Renal cortical epithelial cell (primary cell): ENCODE results near the gene ANAPC16. TPM values are rescaled to one million over a fixed set of nuclear protein-coding genes. Genes with fewer than 3 reads are reported as not detected.
A peak's percentile ranks its signal among the peaks of the same experiment; 100 is the strongest.
"Not testable (repeated sequence)": the region's sequence is repeated elsewhere in the genome, so short reads cannot be mapped to it uniquely, and the experiment has no call there.

Experiments
- DNase-seq: peaks from one replicate; pipeline ENCODE4 v3.0.0-alpha.2; 2011; ENCODE audit warnings: low read depth
- total RNA-seq: library from RNA; depleted of rRNA; stranded (reverse); fragments of >200 nt; gene quantifications from 2 replicates; pipeline ENCODE4 v1.2.3, GENCODE V29; 2014

Gene ANAPC16
- 79.7 and 86.9 TPM in 2 replicates for total RNA-seq

DNA sequence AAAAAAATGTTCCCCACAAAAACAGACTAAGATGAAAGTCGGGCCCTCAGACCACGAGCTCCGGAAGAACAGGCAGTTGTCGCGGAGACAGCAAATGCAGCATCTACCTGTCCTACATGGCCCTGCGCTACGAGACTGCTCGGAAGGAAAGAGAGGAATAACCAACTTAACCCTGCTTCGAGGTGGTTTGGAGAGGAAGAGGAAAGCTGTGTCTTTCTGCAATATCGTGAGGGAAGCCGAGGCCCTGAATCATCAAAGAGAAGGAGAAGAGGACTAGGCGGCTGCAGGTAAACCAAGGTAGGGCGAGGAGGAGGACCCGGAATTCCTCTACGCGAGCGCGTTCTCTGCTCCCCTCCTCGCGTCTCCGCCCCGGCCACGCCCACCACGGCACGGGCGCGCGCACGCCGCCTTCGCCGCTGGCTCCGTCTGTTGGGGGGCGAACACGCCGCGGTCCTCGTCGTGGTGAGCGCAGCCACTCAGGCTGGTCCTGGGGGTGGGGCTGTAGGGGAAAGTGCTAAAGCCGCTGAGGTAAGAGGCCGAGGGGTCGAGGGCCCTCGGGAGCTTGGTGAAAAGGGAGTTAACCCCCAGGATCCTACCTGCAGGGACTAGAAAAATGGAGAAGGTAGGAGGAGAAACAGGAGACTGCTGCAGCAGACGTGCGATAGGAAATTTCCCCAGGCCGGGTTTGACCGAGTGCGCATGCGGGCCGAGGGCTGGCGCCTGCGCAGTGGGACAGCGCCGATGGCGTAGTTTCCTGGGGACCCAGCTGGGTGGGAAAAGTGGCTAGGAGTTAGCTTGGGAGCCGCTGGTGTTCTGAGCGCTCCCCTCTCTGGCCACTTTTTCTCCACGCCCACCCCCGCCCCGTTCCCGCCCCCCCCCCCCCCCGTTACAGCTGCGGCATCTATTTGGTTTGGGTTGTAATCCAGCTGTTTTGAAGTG is at the start of gene ANAPC16, which contains the start of gene ASCC1:
ANAPC16 (plus strand) TSS at position 402 of the 939 bp plus-strand sequence. CDS start 7,903 bp downstream, outside the sequence.
ASCC1 (minus strand) TSS at position 666 of the 939 bp plus-strand sequence. CDS start 2,978 bp downstream, outside the sequence.
- peak; percentile 83 for DNase-seq

GRCh38 chr10:72167118-72167517 is 48.7 kb upstream of the ANAPC16 start:
- DNase-seq = no peak

- peak; percentile 77 for DNase-seq
Measured at GRCh38 chr10:72170263-72170662, 45.5 kb upstream of the ANAPC16 start.

- DNase-seq = no peak
Measured at GRCh38 chr10:72170733-72171132, 45.1 kb upstream of the ANAPC16 start.

- peak; percentile 98 for DNase-seq
Measured at GRCh38 chr10:72171175-72171630, 44.6 kb upstream of the ANAPC16 start.

GRCh38 chr10:72173262-72173618 is 42.6 kb upstream of the ANAPC16 start:
- DNase-seq = peak; percentile 72

- peak; percentile 92 for DNase-seq
Measured at GRCh38 chr10:72173619-72174296, 42.1 kb upstream of the ANAPC16 start.

GRCh38 chr10:72174297-72174662 is 41.5 kb upstream of the ANAPC16 start:
- DNase-seq = no peak

GRCh38 chr10:72175149-72175548 is 40.7 kb upstream of the ANAPC16 start:
- DNase-seq = peak; percentile 56

DNA sequence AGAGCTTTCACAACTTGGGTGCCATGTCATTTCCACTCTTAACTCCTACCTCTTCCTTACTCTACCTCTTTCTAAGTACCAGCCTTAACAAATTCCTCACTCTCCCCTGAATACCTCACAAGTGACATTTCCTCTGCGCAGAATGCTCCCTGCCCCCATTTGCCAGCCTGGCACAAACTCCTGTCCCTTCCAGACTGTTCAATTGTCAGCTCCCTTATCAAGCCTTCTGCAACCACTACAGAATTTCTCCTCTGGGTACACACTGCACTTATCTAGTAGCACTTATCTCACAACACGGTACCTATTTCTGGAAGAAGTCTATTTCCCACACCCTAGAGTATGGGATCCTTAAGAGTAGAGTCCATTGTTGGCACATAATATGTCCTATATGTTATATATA is 39.1 kb upstream of the ANAPC16 start:
- DNase-seq = no peak

- DNase-seq = no peak
Measured at GRCh38 chr10:72177454-72177853, 38.4 kb upstream of the ANAPC16 start.

DNA sequence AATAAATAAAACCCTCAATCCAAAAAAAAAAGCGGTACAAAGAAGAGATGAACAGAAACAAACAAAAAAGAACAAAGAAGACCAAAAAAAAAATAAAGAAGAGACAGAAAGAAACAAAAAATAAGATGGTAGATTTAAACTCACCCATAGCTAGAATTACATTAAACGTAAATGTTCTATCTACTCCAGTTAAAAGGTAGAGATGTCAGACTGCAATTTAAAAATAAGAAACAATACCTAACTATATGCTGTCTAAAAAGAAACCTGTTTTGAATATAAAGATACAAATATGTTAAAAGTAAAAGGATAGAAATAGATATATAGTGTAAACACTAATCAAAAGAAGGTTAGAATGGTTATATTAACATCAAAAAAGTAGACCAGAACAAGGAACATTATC is 31.7 kb upstream of the ANAPC16 start:
- no peak for DNase-seq

- no peak for DNase-seq
Measured at GRCh38 chr10:72186258-72186981, 29.4 kb upstream of the ANAPC16 start.

DNA sequence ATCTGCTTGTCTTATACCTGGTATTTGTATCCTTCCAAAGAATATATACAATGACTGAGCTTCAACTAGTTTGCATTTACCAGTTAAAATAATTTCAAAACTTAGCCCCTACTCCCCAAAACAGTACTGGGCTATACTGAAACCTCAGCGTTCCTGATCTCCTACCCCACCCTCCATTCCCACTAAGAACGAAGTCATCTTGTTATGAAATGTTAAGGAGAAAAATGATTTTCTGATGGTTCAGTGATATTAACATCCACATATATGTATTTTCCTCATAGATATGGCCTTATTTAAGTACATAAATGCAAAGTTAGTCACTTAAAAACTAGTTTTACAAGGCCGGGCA is 28.9 kb upstream of the ANAPC16 start:
- DNase-seq = no peak

- DNase-seq = no peak
Measured at GRCh38 chr10:72194949-72195348, 20.9 kb upstream of the ANAPC16 start.

DNA sequence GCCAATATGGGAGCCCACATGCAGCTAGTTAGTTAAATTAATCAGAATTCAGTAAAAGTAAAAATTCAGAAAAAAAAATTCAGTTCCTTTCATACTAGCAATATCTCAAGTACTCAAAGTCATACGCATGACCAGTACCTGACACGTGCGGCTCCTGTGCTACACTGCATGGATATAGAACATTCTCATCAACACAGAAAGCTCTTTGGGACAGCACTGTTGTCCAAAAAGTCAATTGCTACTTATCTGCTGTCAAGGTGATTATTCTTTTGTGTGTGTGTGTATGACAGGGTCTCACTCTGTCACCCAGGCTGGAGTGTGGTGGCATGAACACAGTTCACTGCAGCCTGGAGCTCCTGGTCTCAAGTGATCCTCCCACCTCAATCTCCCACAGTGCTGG is 14.9 kb upstream of the ANAPC16 start:
- no peak for DNase-seq

GRCh38 chr10:72201293-72201692 is 14.5 kb upstream of the ANAPC16 start:
- DNase-seq = no peak

- DNase-seq = no peak
Measured at GRCh38 chr10:72204296-72204695, 11.5 kb upstream of the ANAPC16 start.

DNA sequence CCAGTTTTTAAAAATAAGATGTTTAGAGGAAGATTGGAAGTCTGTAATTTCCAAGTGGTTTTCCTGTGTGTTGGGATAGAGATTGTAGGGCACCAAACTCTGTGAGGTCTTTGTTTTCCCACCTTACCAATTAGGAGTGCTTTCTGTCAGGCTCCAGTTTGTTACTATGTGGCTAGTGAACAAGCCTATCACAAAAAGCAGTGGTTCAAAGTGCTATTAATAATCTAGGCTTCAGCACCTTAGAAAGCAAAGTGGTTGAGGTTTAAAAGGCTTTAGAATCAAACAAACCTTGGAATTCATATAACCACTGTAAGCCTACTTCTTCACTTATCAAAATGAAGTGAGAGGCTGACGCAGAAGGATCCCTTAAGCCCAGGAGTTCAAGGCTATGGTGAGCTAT is 11.1 kb upstream of the ANAPC16 start:
- DNase-seq = no peak

DNA sequence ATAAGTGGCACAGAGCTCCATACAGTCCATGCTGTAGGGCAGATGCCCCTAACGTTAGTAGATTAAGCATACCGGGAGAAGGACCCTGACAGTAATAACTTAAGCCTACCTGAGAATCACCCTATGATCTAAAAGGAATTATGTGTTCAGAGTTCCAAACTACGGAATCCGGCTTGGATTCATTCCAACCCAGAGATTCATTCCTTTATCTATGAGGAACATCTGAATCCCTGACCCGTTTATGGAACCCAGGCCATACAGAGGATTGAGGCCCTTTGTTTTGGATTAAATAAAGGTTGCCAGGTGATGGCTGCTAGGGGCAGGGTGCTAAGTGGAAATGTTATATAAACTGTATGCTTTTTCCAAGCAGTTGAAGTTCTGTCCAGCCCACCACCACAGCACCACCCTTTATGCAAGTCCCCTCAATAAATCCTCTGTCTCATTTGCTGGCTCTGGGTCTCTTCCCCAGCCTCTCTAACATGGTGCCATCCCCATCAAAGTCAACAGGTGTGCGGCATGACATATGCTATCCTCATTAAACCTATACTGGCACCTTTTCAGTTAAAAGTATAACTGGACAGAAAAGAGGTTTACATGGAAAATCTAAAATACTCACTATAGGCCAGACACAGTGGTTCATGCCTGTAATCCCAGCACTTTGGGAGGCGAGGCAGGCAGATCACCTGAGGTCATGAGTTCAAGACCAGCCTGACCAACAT is 9.1 kb upstream of the ANAPC16 start:
- DNase-seq = no peak

DNA sequence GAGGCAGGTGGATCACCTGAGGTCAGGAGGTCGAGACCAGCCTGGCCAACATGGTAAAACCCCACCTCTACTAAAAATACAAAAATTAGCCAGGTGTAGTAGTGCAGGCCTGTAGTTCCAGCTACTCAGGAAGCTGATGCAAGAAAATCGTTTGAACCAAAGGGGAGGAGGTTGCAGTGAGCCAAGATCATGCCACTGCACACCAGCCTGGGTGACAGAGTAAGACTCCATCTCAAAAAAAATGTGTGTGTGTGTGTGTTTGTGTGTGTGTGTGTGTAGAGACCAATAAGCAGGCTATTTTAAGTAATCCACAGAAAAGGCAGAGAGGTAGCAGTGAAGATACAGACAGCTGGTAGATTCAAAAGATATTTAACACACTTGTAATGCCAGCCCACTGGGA is 7.3 kb upstream of the ANAPC16 start:
- not testable (repeated sequence) for DNase-seq

- DNase-seq = not testable (repeated sequence)
Measured at GRCh38 chr10:72211381-72211780, 4.4 kb upstream of the ANAPC16 start.
